ENCODE measurements around the gene LRP5.

- TF ChIP-seq CTCF (conservative IDR thresholded peaks at IDR 0.05; ENCODE audit: low read length): no peak
- no peak for TF ChIP-seq EZH2phosphoT487 (IDR thresholded peaks at IDR 0.05; ENCODE audit: borderline replicate concordance)
Observed at GRCh38 chr11:68340784-68341556, 28.6 kb downstream of the LRP5 start.

Data from Loucy (cell line).